Esophagus (tissue), 2 donors: ENCODE measurements around the gene C2CD4D. TPM values are rescaled to one million over a fixed set of nuclear protein-coding genes. Genes with fewer than 3 reads are reported as not detected.
A peak's percentile ranks its signal among the peaks of the same experiment; 100 is the strongest.

ENCODE experiments used
- H3K27ac ChIP-seq, 2 donors: one replicate each; pipeline ENCODE4 v1.5.1; 2013; ENCODE audit warnings: low read depth in 2 of 2, mild to moderate bottlenecking in 2 of 2, inconsistent platforms in 1 of 2, low read length in 1 of 2, moderate library complexity in 1 of 2
- H3K27me3 ChIP-seq, 2 donors: one replicate each; pipeline ENCODE4 v1.6.1; 2013; ENCODE audit warnings: low read length in 2 of 2, control low read depth in 1 of 2, mild to moderate bottlenecking in 1 of 2; ENCODE audit not compliant: insufficient read depth in 2 of 2, control insufficient read depth in 1 of 2
- H3K36me3 ChIP-seq, 2 donors: one replicate each; pipeline ENCODE4 v1.6.1; 2013; ENCODE audit warnings: low read length in 1 of 2; ENCODE audit not compliant: control insufficient read depth in 2 of 2, insufficient read depth in 2 of 2
- H3K4me1 ChIP-seq, 2 donors: one replicate each; pipeline ENCODE4 v1.6.1; 2013; ENCODE audit warnings: low read length in 1 of 2; ENCODE audit not compliant: control insufficient read depth in 2 of 2, insufficient read depth in 2 of 2
- H3K4me3 ChIP-seq, 2 donors: one replicate each; pipeline ENCODE4 v1.5.1; 2013; ENCODE audit warnings: low read length in 2 of 2, mild to moderate bottlenecking in 2 of 2, low read depth in 1 of 2, moderate library complexity in 1 of 2
- H3K9me3 ChIP-seq, 2 donors: one replicate each; pipeline ENCODE4 v1.6.1; 2013; ENCODE audit warnings: mild to moderate bottlenecking in 2 of 2, low read depth in 1 of 2, low read length in 1 of 2, moderate library complexity in 1 of 2; ENCODE audit not compliant: control insufficient read depth in 2 of 2, insufficient read depth in 1 of 2
- WGBS, 2 donors: extraction: QIAGEN DNeasy Blood & Tissue Kit; methylation state at CpG; one replicate each; pipeline ENCODE4 v1.1.7; 2013; 5-methylcytosine and 5-hydroxymethylcytosine counted together
- polyA plus RNA-seq, 2 donors: library from polyadenylated mRNA; stranded (reverse); fragments of 200-250 nt; gene quantifications; one replicate each; pipeline ENCODE4 v1.2.3, GENCODE V29; 2013
- donor health status: healthy with polysubstance abuse.
- donor health status: Bipolar disorder and iron deficiency.

Gene C2CD4D
- polyA plus RNA-seq, 2 donors, result 0.12 to 0.19 TPM

DNA sequence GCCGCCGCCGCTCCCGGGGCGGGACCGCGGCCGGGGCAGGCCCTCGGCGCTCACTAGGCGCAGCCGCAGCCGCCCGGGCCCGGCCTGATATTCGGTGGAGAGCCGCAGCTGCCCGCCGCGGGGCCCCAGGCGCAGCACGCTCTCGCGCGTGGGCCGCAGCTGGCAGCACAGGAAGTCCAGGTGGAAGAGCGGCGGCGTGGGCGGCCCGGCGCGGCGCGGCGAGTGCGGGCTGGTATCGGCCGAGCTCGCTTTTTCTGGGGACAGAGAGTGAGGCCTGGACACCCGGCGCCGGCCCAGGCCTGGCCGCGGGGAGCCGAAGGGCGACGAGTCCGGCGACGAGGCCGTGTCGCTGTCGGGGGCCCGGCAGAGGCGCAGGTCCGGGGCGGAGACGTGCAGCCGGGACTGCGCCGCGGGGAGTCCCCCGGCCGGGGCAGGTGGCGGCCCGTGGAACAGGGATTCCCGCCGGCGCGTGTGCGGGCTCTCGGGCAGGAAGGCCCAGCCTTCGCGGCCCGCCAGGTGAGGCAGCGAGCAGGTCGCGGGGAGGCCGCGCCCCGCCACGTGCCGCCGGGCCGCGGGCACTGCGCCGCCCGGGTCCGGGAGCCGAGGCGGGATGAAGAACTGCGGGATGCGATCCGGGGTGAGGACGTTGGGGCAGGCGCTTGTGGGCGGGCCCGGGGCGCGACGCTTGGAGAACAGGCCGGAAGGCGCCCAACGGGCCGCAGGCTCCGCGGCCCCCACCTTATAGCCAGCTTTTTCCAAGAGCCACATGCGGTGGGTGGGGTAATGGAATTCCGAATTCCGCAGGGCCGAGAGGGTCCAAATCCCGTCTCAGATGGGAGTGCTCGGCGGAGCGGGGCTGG is 1.2 kb downstream of the C2CD4D start:
- Histone ChIP-seq H3K9me3 (no peaks in the 10 kb centered on the region), H3K36me3 (no peaks in the 10 kb centered on the region), H3K4me1 (peaks cover 0 to 15% of the 10 kb centered on the region in 2 donors), H3K4me3 (peak overlapping the region; percentile 27 to 47), H3K27me3 (no peaks in the 10 kb centered on the region), H3K27ac (peak overlapping the region; percentile 15 to 26)
- 27 to 30% methylated on average over 101 to 117 of the region's 117 CpGs for WGBS, 2 donors

DNA sequence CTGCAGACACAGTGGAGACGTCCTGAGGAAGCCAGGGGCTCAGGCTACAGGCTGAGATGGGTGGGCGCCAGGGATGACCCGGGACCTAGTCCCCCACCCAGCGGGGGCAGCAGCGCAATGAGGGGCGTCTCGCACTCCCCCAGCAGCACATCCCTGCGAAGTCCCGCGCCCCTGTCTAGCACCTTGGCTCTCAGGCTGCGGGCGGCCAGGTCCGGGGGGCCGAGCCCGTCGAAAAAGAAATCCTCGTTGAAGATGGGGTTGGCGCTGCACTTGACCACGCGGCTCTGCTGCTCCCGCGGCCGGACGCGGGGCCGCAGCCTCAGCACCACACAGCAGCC is 1.8 kb downstream of the C2CD4D start:
- Histone ChIP-seq H3K36me3 (no peaks in the 10 kb centered on the region), H3K27me3 (no peaks in the 10 kb centered on the region), H3K4me3 (peak overlapping the region in 1 of 2 donors; percentile 47), H3K27ac (no peak overlapping the region), H3K4me1 (peaks cover 0 to 17% of the 10 kb centered on the region in 2 donors), H3K9me3 (no peaks in the 10 kb centered on the region)
- 40 to 42% methylated on average over 24 to 26 of the region's 26 CpGs for WGBS, 2 donors

DNA sequence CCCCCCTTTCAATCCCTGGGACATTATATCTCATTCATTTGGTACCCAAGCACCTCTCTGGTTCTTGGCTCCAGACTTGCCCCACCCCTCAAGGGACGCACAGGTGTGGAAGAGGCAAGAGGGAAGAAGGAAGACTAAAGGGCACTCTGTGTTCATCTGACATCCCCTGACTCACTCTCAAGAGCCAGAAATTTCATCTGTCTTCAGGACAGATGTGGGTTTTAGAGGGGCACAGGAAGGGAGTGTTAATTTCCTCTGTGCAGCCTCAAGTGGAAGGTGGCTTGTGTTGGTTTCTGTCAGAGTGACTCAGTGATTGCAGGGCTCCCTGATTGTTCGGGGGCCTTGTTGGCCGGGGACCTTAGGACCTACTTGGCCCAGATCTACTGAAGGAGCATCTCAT is 2.4 kb downstream of the C2CD4D start:
- WGBS, 2 donors, result 50 to 53% methylated on average over 3 of the region's 3 CpGs
- Histone ChIP-seq H3K4me3 (no peak overlapping the region), H3K27me3 (no peaks in the 10 kb centered on the region), H3K9me3 (no peaks in the 10 kb centered on the region), H3K4me1 (peaks cover 0 to 22% of the 10 kb centered on the region in 2 donors), H3K36me3 (no peaks in the 10 kb centered on the region), H3K27ac (peak overlapping the region; percentile 0 to 67)

- Histone ChIP-seq H3K9me3 (no peaks in the 10 kb centered on the region), H3K36me3 (no peaks in the 10 kb centered on the region), H3K4me3 (no peak overlapping the region), H3K27ac (no peak overlapping the region), H3K4me1 (peaks cover 0 to 31% of the 10 kb centered on the region in 2 donors), H3K27me3 (no peaks in the 10 kb centered on the region)
- 97 to 98% methylated on average over 7 of the region's 7 CpGs for WGBS, 2 donors
These were observed 4.0 kb downstream of the C2CD4D start for GRCh38 chr1:151835596-151835995.

GRCh38 chr1:151834239-151834638 is 5.4 kb downstream of the C2CD4D start:
- 42 to 69% methylated on average over 3 of the region's 3 CpGs for WGBS, 2 donors
- peaks cover 0 to 22% of the 10 kb centered on the region in 2 donors for H3K4me1 ChIP-seq

DNA sequence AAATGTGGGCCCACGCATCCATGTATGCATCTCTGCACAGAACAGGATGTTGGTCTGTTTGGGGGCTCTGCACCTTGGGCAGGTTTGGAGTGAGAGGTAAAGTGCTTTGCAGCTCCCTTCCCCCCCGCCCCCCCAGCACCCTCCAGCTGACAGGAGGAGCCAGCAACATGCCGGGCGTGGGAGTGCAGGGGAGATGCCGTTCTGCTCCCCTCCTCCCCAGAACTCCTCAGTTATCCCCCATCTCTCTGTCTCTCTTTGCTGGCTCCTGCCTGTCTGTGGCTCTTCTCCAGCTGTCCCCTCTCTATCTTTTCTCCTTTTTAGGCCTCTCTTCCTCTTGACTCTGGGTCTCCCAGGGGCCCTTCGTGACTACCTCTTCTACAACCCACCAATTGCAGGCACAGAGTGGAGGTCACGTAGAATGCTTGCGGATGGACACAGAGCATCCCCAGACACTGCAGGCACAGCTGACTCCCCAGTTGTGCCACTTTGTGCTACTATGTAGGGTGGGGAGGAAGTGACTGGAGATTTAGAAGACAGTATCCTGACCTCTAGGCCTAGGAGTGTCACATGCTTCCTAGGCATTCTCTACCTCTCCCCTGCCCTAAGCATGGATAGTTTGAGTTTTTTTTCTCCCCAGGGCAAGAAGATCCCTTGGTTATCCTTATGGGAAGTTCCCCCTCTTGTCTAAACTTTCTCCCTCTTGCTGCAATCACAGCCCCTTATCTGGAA is 6.3 kb downstream of the C2CD4D start:
- no peaks in the 10 kb centered on the region for H3K36me3 ChIP-seq
- H3K4me3 ChIP-seq, result no peak overlapping the region
- no peak overlapping the region for H3K27ac ChIP-seq
- H3K9me3 ChIP-seq, result no peaks in the 10 kb centered on the region
- H3K4me1 ChIP-seq, result peaks cover 0 to 23% of the 10 kb centered on the region in 2 donors
- no peaks in the 10 kb centered on the region for H3K27me3 ChIP-seq
- 71 to 73% methylated on average over 6 to 8 of the region's 8 CpGs for WGBS, 2 donors

More at GRCh38 chr1:151834239-151834638, 5.4 kb downstream of the C2CD4D start:
- no peaks in the 10 kb centered on the region for H3K27me3 ChIP-seq
- H3K27ac ChIP-seq, result no peak overlapping the region
- no peak overlapping the region for H3K4me3 ChIP-seq
- no peaks in the 10 kb centered on the region for H3K36me3 ChIP-seq
- no peaks in the 10 kb centered on the region for H3K9me3 ChIP-seq

DNA sequence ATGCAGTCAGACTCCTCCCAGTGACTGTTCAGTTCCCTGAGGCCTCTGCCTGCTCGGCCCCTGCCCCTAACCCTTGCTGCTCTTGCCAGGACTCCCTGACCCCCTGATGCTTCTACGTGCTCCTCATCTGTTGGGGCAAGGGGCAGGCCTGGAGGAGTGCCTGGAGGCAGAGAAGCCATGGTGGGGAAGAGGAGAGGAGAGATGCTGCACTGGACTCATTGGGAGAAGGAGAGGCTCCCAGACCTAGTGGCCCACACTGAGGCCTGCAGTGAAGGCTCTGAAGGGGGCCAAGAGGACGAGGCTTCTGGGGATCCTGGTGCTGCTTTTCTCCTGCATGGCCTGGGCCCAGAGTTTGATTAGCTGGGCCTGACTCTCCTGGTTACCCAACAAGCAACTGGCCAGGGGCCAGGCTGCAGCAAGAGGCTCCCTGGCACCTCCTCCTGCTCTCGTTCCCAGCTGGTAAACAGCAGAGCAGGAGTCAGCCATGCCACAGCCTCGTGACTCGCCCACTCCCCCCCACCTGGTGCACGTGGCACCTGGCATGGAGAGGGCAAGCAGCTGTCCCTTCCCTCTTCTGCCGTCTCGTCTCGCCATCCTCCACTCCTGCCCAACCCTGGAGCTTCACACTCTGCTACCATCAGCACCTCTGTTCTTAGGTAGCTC is 7.2 kb downstream of the C2CD4D start:
- Histone ChIP-seq H3K4me1 (peaks cover 0 to 23% of the 10 kb centered on the region in 2 donors), H3K36me3 (peaks cover 0 to 4% of the 10 kb centered on the region in 2 donors), H3K9me3 (no peaks in the 10 kb centered on the region), H3K27ac (peak overlapping the region in 1 of 2 donors; percentile 51), H3K27me3 (no peaks in the 10 kb centered on the region), H3K4me3 (no peak overlapping the region)
- WGBS, 2 donors, result 31 to 40% methylated on average over 10 of the region's 10 CpGs

- H3K36me3 ChIP-seq, result peaks cover 0 to 4% of the 10 kb centered on the region in 2 donors
- peak within 1 kb of the TSS; percentile 51 to 59 for H3K27ac ChIP-seq
- H3K27me3 ChIP-seq, result no peaks in the 10 kb centered on the region
- no peaks in the 10 kb centered on the region for H3K9me3 ChIP-seq
- H3K4me3 ChIP-seq, result peak within 1 kb of the TSS; percentile 8 to 48
- peaks cover 0 to 23% of the 10 kb centered on the region in 2 donors for H3K4me1 ChIP-seq
- 46 to 54% methylated on average over 5 of the region's 5 CpGs for WGBS, 2 donors
These were observed 8.0 kb downstream of the C2CD4D start, which contains the start of gene RORC for GRCh38 chr1:151831605-151832004. TSS of gene RORC (minus strand) at chr1:151831802. CDS start at chr1:151831764, 38 bp downstream.

GRCh38 chr1:151831256-151831591 is 8.4 kb downstream of the C2CD4D start:
- H3K4me1 ChIP-seq, result peaks cover 0 to 23% of the 10 kb centered on the region in 2 donors
- WGBS, 2 donors, result 46 to 48% methylated on average over 4 of the region's 4 CpGs
- no peaks in the 10 kb centered on the region for H3K27me3 ChIP-seq
- no peaks in the 10 kb centered on the region for H3K9me3 ChIP-seq
- H3K4me3 ChIP-seq, result peak overlapping the region; percentile 8 to 48
- peaks cover 0 to 4% of the 10 kb centered on the region in 2 donors for H3K36me3 ChIP-seq
- peak overlapping the region; percentile 18 to 59 for H3K27ac ChIP-seq
